HCT116 (cell line): ENCODE results near the gene TIGD2. TPM values are rescaled to one million over a fixed set of nuclear protein-coding genes. Genes with fewer than 3 reads are reported as not detected.

ENCODE experiments used
- ATAC-seq: fragments of 200-7000 bp; cut with Tn5 transposase; 2 replicates; pipeline ENCODE4 v1.9.1; 2020; ENCODE audit warnings: mild to moderate bottlenecking, moderate library complexity
- BruUV-seq: library from RNA; stranded (reverse); fragments of 400-500 nt; replicated peaks from 2 replicates; lab custom pipeline; 2021; lab: Mats Ljungman, UMichigan
- CTCF ChIA-PET: fragments of 300-600 bp; sonication (Branson Sonifier 250); formaldehyde crosslinking; loops from one replicate; lab custom pipeline; 2021; ENCODE audit warnings: antibody characterized with exemption; lab: Charles Lee
- POLR2A ChIA-PET: fragments of 300-600, 350-600 bp; sonication (Branson Sonifier 250); formaldehyde crosslinking; loops from one replicate; lab custom pipeline; 2021; ENCODE audit warnings: antibody characterized with exemption; lab: Charles Lee
- RAD21 ChIA-PET, 2 experiments: fragments of 300-600 bp; sonication (Branson Sonifier 250); formaldehyde crosslinking; loops; one replicate each; lab custom pipeline; 2023; ENCODE audit warnings: low total read pairs in 2 of 2; ENCODE audit not compliant: uncharacterized antibody in 2 of 2, unreplicated experiment in 2 of 2, low non-redundant PET in 1 of 2; lab: Charles Lee
- DNase-seq: peaks from one replicate; pipeline ENCODE4 v3.0.0-alpha.2; 2010; ENCODE audit warnings: low read depth, low spot score
- H2AFZ ChIP-seq: fragments of 200-600 bp; shearing (Covaris generic), sonication (generic); 2 replicates; pipeline ENCODE4 v1.6.1; 2017; ENCODE audit warnings: low read depth, mixed run types, mixed read lengths, antibody characterized with exemption, low read length; ENCODE audit not compliant: poor library complexity, severe bottlenecking
- H3K27ac ChIP-seq: 2 replicates; pipeline ENCODE4 v1.5.1; 2012; ENCODE audit warnings: low read depth, low read length
- H3K27me3 ChIP-seq: fragments of 200-600 bp; sonication (generic); 2 replicates; pipeline ENCODE4 v1.6.1; 2016; ENCODE audit warnings: mixed run types, low read length, mixed read lengths; ENCODE audit not compliant: insufficient read depth
- H3K36me3 ChIP-seq, 2 experiments: fragments of 200-500 bp in 1 of 2; fragments of 200-600 bp in 1 of 2; sonication (Bioruptor generic) in 1 of 2; sonication (generic) in 1 of 2; 2 replicates each; pipeline versions ENCODE4 v1.5.1 to v1.6.1; 2014 to 2016; ENCODE audit warnings: low read length in 2 of 2, inconsistent platforms in 1 of 2, mixed read lengths in 1 of 2, mixed run types in 1 of 2; ENCODE audit not compliant: insufficient read depth in 2 of 2, control insufficient read depth in 1 of 2
- H3K4me1 ChIP-seq, 2 experiments: fragments of 200-600 bp in 1 of 2; sonication (generic) in 1 of 2; 2 replicates each; pipeline versions ENCODE4 v1.5.1 to v1.6.1; 2012 to 2017; ENCODE audit warnings: low read length in 2 of 2, inconsistent platforms in 1 of 2, mild to moderate bottlenecking in 1 of 2, mixed read lengths in 1 of 2, mixed run types in 1 of 2, moderate library complexity in 1 of 2; ENCODE audit not compliant: insufficient read depth in 2 of 2, control insufficient read depth in 1 of 2
- H3K4me2 ChIP-seq: fragments of 200-600 bp; sonication (generic); 2 replicates; pipeline ENCODE4 v1.6.1; 2017; ENCODE audit warnings: mixed run types, low read length, mixed read lengths
- H3K4me3 ChIP-seq, 2 experiments: fragments of 200-600 bp in 1 of 2; sonication (generic) in 1 of 2; replicated peaks in 1 of 2; 2 replicates each; pipeline ENCODE4 v1.5.1; 2011 to 2016; ENCODE audit warnings: low read length in 2 of 2, control low read depth in 1 of 2, low read depth in 1 of 2, mild to moderate bottlenecking in 1 of 2, mixed read lengths in 1 of 2, mixed run types in 1 of 2
- H3K79me2 ChIP-seq: fragments of 200-600 bp; sonication (generic); 2 replicates; pipeline ENCODE4 v1.6.1; 2017; ENCODE audit warnings: mild to moderate bottlenecking, mixed run types, low read length, moderate library complexity, mixed read lengths; ENCODE audit not compliant: insufficient read depth
- H3K9ac ChIP-seq: fragments of 200-600 bp; sonication (generic); 2 replicates; pipeline ENCODE4 v1.6.1; 2016; ENCODE audit warnings: low read length, mixed read lengths
- H3K9me2 ChIP-seq: fragments of 200-600 bp; sonication (generic), shearing (Covaris generic); 2 replicates; pipeline ENCODE4 v1.6.1; 2017; ENCODE audit warnings: mixed run types, mild to moderate bottlenecking, moderate library complexity; ENCODE audit not compliant: insufficient read depth
- H3K9me3 ChIP-seq, 2 experiments: fragments of 200-500 bp in 1 of 2; fragments of 200-600 bp in 1 of 2; sonication (Bioruptor generic) in 1 of 2; sonication (generic) in 1 of 2; 2 replicates each; pipeline ENCODE4 v1.6.1; 2014 to 2017; ENCODE audit warnings: low read length in 2 of 2, mixed read lengths in 2 of 2, inconsistent platforms in 1 of 2, low read depth in 1 of 2, mild to moderate bottlenecking in 1 of 2, mixed run types in 1 of 2, moderate library complexity in 1 of 2; ENCODE audit not compliant: control insufficient read depth in 1 of 2, insufficient read depth in 1 of 2
- H4K20me1 ChIP-seq: fragments of 200-600 bp; sonication (generic), shearing (Covaris generic); 2 replicates; pipeline ENCODE4 v1.6.1; 2017; ENCODE audit warnings: mixed run types, mild to moderate bottlenecking, moderate library complexity; ENCODE audit not compliant: insufficient read depth
- ATF3 ChIP-seq: IDR thresholded peaks from 2 replicates; pipeline ENCODE4 v1.6.1; 2012
- CBX3 ChIP-seq: IDR thresholded peaks from 2 replicates; pipeline ENCODE4 v1.6.1; 2012; ENCODE audit warnings: low read depth
- EGR1 ChIP-seq: IDR thresholded peaks from 2 replicates; pipeline ENCODE4 v1.6.1; 2012; ENCODE audit warnings: low read depth
- EZH2phosphoT487 ChIP-seq: fragments of 200-600 bp; IDR thresholded peaks from 2 replicates; pipeline ENCODE4 v1.6.1; 2018; ENCODE audit warnings: antibody characterized with exemption, borderline replicate concordance
- FOSL1 ChIP-seq: IDR thresholded peaks from 2 replicates; pipeline ENCODE4 v1.6.1; 2012; ENCODE audit warnings: low read depth
- POLR2AphosphoS5 ChIP-seq: IDR thresholded peaks from 2 replicates; pipeline ENCODE4 v1.6.1; 2011; ENCODE audit warnings: mild to moderate bottlenecking, low read depth, low read length, moderate library complexity
- RAD21 ChIP-seq: IDR thresholded peaks from 2 replicates; pipeline ENCODE4 v1.6.1; 2012; ENCODE audit warnings: low read depth, mild to moderate bottlenecking
- SP1 ChIP-seq: IDR thresholded peaks from 2 replicates; pipeline ENCODE4 v1.6.1; 2012; ENCODE audit warnings: low read depth
- SRF ChIP-seq: IDR thresholded peaks from 2 replicates; pipeline ENCODE4 v1.6.1; 2012; ENCODE audit warnings: low read depth
- YY1 ChIP-seq: IDR thresholded peaks from 2 replicates; pipeline ENCODE4 v1.6.1; 2011; ENCODE audit warnings: low read length, low read depth, moderate library complexity, mild to moderate bottlenecking; ENCODE audit not compliant: insufficient replicate concordance; ENCODE audit errors: extremely low read depth
- intact Hi-C: fragments of 100-400 bp; cut with micrococcal nuclease; formaldehyde crosslinking; loops from 2 replicates; pipeline ENCODE4 v1.10.0; 2022
- total RNA-seq: library from RNA; stranded (reverse); gene quantifications from one replicate; pipeline ENCODE4 v1.2.1, GENCODE V29; 2021; ENCODE audit not compliant: unreplicated experiment
- TF ChIP-seq, protein P1 (sequence below), 3 experiments: fragments of 200-600 bp in 1 of 3; sonication (generic) in 1 of 3; IDR thresholded peaks in 2 of 3; conservative IDR thresholded peaks in 1 of 3; 2 replicates each; pipeline ENCODE4 v1.5.1; 2012 to 2017; ENCODE audit warnings: low read depth in 2 of 3, low read length in 2 of 3, antibody characterized with exemption in 1 of 3, borderline replicate concordance in 1 of 3, control low read depth in 1 of 3, mild to moderate bottlenecking in 1 of 3, mixed read lengths in 1 of 3, mixed run types in 1 of 3, moderate library complexity in 1 of 3; ENCODE audit not compliant: insufficient read depth in 1 of 3
- TF ChIP-seq, protein P2 (sequence below): IDR thresholded peaks from 2 replicates; pipeline ENCODE4 v1.6.1; 2011; ENCODE audit warnings: mild to moderate bottlenecking, low read length, moderate library complexity; ENCODE audit not compliant: insufficient replicate concordance; ENCODE audit errors: extremely low read depth

TIGD2 gene
- total RNA-seq, 1 experiment from 2014 or later = 10.3 TPM

DNA sequence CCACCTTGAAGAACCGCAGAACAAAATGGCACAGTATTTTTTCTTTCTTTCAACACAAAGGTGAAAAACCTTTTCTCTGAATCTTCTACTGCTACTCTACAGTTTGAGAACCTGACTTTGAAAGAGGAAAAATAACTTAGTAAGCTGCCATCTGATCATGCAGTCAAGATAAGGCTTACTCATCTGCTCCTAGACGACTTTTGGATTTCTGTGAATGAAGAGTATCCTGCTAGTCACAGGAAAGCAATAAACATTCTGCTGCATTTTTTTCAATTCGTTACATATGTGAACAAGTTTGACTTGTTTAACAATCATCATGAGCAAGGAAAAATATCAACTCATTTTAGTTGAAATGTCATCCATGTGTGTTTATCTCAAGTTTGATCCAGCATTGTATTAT is 25.2 kb downstream of the TIGD2 start:
- no peaks in the 10 kb centered on the region for H3K9me3 ChIP-seq
- no peaks in the 10 kb centered on the region for H3K36me3 ChIP-seq
- DNase-seq (no peak), ATAC-seq (no peak)
- H3K79me2 ChIP-seq = no peaks in the 10 kb centered on the region
- H2AFZ ChIP-seq = no peak overlapping the region
- H3K27me3 ChIP-seq = no peaks in the 10 kb centered on the region
- no peak overlapping the region for H3K27ac ChIP-seq
- intact Hi-C loops = no loop called here
- no peaks in the 10 kb centered on the region for H3K4me1 ChIP-seq
- no peaks in the 10 kb centered on the region for H3K9me2 ChIP-seq
- ChIA-PET POLR2A (no interaction called here), RAD21 (no interaction called here), CTCF (no interaction called here)
- no peak for TF ChIP-seq EZH2phosphoT487
- TF ChIP-seq RAD21 = no peak
- TF ChIP-seq SP1 = no peak
- TF ChIP-seq POLR2AphosphoS5 = no peak
- no peak for TF ChIP-seq EGR1
- TF ChIP-seq, protein P1, sequence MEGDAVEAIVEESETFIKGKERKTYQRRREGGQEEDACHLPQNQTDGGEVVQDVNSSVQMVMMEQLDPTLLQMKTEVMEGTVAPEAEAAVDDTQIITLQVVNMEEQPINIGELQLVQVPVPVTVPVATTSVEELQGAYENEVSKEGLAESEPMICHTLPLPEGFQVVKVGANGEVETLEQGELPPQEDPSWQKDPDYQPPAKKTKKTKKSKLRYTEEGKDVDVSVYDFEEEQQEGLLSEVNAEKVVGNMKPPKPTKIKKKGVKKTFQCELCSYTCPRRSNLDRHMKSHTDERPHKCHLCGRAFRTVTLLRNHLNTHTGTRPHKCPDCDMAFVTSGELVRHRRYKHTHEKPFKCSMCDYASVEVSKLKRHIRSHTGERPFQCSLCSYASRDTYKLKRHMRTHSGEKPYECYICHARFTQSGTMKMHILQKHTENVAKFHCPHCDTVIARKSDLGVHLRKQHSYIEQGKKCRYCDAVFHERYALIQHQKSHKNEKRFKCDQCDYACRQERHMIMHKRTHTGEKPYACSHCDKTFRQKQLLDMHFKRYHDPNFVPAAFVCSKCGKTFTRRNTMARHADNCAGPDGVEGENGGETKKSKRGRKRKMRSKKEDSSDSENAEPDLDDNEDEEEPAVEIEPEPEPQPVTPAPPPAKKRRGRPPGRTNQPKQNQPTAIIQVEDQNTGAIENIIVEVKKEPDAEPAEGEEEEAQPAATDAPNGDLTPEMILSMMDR (IDR thresholded peaks at IDR 0.05 in 2 of 3, conservative IDR thresholded peaks at IDR 0.05 in 1 of 3; ENCODE audit: borderline replicate concordance in 1 of 3, insufficient read depth in 1 of 3, low read depth in 2 of 3, low read length in 2 of 3) = no peak
- TF ChIP-seq ATF3 = no peak
- no peak for TF ChIP-seq YY1
- no peak for TF ChIP-seq FOSL1
- TF ChIP-seq, protein P2, sequence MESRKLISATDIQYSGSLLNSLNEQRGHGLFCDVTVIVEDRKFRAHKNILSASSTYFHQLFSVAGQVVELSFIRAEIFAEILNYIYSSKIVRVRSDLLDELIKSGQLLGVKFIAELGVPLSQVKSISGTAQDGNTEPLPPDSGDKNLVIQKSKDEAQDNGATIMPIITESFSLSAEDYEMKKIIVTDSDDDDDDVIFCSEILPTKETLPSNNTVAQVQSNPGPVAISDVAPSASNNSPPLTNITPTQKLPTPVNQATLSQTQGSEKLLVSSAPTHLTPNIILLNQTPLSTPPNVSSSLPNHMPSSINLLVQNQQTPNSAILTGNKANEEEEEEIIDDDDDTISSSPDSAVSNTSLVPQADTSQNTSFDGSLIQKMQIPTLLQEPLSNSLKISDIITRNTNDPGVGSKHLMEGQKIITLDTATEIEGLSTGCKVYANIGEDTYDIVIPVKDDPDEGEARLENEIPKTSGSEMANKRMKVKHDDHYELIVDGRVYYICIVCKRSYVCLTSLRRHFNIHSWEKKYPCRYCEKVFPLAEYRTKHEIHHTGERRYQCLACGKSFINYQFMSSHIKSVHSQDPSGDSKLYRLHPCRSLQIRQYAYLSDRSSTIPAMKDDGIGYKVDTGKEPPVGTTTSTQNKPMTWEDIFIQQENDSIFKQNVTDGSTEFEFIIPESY = no peak
- TF ChIP-seq SRF = no peak
- no peak for TF ChIP-seq CBX3
- no peak overlapping the region for H3K4me3 ChIP-seq
- H3K4me2 ChIP-seq = no peak overlapping the region
- H3K9ac ChIP-seq = no peak overlapping the region
- no peaks in the 10 kb centered on the region for H4K20me1 ChIP-seq
- BruUV-seq = no TSS peak
